HepG2 (cell line): ENCODE data around the gene NES. TPM values are rescaled to one million over a fixed set of nuclear protein-coding genes. Genes with fewer than 3 reads are reported as not detected.

Experiments used
- ATAC-seq: fragments of 200-7000 bp; cut with Tn5 transposase; 3 replicates; pipeline ENCODE4 v1.9.1; 2020; ENCODE audit warnings: mild to moderate bottlenecking, moderate library complexity
- BruUV-seq: library from RNA; stranded (reverse); fragments of 400-500 nt; replicated peaks from 2 replicates; lab custom pipeline; 2021; lab: Mats Ljungman, UMichigan
- CTCF ChIA-PET: fragments of 300-600 bp; formaldehyde crosslinking; extraction: SDS; loops from one replicate; lab custom pipeline; 2021; ENCODE audit warnings: low total read pairs, inconsistent platforms, low intra/inter-chr PET ratio; lab: Yijun Ruan, JAX
- POLR2A ChIA-PET: fragments of 350-600 bp; sonication (Branson Sonifier 250); formaldehyde crosslinking; loops from one replicate; lab custom pipeline; 2020; ENCODE audit warnings: antibody characterized with exemption, inconsistent platforms; lab: Yijun Ruan, JAX
- DNase-seq: peaks from one replicate; pipeline ENCODE4 v3.0.0-alpha.2; 2015; ENCODE audit warnings: low spot score
- FAIRE-seq: peaks from 3 replicates; lab custom pipeline; 2011; peaks lifted over from hg19 to GRCh38; lab: Jason Lieb, UNC
- H2AFZ ChIP-seq: one replicate; pipeline ENCODE4 v1.6.1; 2011; ENCODE audit warnings: low read length, inconsistent platforms
- H3K27ac ChIP-seq: fragments of 300-600 bp; 3 replicates; pipeline ENCODE4 v1.8.0; 2011; ENCODE audit warnings: mixed run types, mild to moderate bottlenecking, mixed read lengths, low read length, inconsistent platforms; ENCODE audit not compliant: insufficient read depth; ENCODE audit errors: extremely low read length
- H3K27me3 ChIP-seq, 2 experiments: fragments of 200-600 bp in 1 of 2; 2 replicates in 1 of 2; 3 replicates in 1 of 2; pipeline versions ENCODE4 v1.6.0 to v1.8.0; 2011; ENCODE audit warnings: low read length in 2 of 2, mild to moderate bottlenecking in 2 of 2, moderate library complexity in 2 of 2, inconsistent platforms in 1 of 2; ENCODE audit not compliant: insufficient read depth in 2 of 2, control insufficient read depth in 1 of 2
- H3K36me3 ChIP-seq, 2 experiments: fragments of 200-600 bp in 1 of 2; replicated peaks in 1 of 2; 2 replicates in 1 of 2; 3 replicates in 1 of 2; pipeline versions ENCODE4 v1.5.1 to v1.8.0; 2011; ENCODE audit warnings: low read length in 2 of 2, inconsistent platforms in 1 of 2; ENCODE audit not compliant: insufficient read depth in 2 of 2, control insufficient read depth in 1 of 2
- H3K4me1 ChIP-seq: 2 replicates; pipeline ENCODE4 v1.5.1; 2012; ENCODE audit warnings: low read length, inconsistent platforms; ENCODE audit not compliant: insufficient read depth
- H3K4me2 ChIP-seq: 2 replicates; pipeline ENCODE4 v1.6.0; 2011; ENCODE audit warnings: low read depth, low read length, inconsistent platforms
- H3K4me3 ChIP-seq, 3 experiments: fragments of 200-600 bp in 1 of 3; sonication (generic), shearing (Covaris generic) in 1 of 3; replicated peaks in 1 of 3; 2 replicates each; pipeline ENCODE4 v1.5.1; 2011 to 2016; ENCODE audit warnings: low read length in 3 of 3, inconsistent platforms in 2 of 3, low read depth in 2 of 3, mild to moderate bottlenecking in 2 of 3, control low read depth in 1 of 3, mixed read lengths in 1 of 3; ENCODE audit not compliant: insufficient read depth in 1 of 3
- H3K79me2 ChIP-seq: one replicate; pipeline ENCODE4 v1.6.1; 2011; ENCODE audit warnings: low read length, inconsistent platforms; ENCODE audit not compliant: insufficient read depth
- H3K9ac ChIP-seq: 2 replicates; pipeline ENCODE4 v1.6.0; 2011; ENCODE audit warnings: mild to moderate bottlenecking, low read depth, low read length, inconsistent platforms; ENCODE audit not compliant: insufficient read depth
- H3K9me3 ChIP-seq: 2 replicates; pipeline ENCODE4 v1.5.1; 2012; ENCODE audit warnings: mild to moderate bottlenecking, low read length
- H4K20me1 ChIP-seq: 2 replicates; pipeline ENCODE4 v1.6.0; 2011; ENCODE audit warnings: inconsistent platforms, mild to moderate bottlenecking, low read length, moderate library complexity; ENCODE audit not compliant: insufficient read depth
- FOXC1 ChIP-seq: sonication (generic); formaldehyde crosslinking; IDR thresholded peaks from 2 replicates; pipeline ENCODE4 v1.8.0; 2022; ENCODE audit warnings: mild to moderate bottlenecking, missing genetic modification reagents, borderline replicate concordance
- HMGXB3 ChIP-seq: sonication (generic); formaldehyde crosslinking; IDR thresholded peaks from 2 replicates; pipeline ENCODE4 v1.4.0; 2020; ENCODE audit warnings: missing genetic modification reagents, borderline replicate concordance
- SAP130 ChIP-seq: IDR thresholded peaks from 2 replicates; pipeline ENCODE4 v1.6.1; 2016; ENCODE audit warnings: low read depth
- SOX5 ChIP-seq: IDR thresholded peaks from 2 replicates; pipeline ENCODE4 v1.6.1; 2016; ENCODE audit warnings: borderline replicate concordance
- ZNF441 ChIP-seq: sonication (generic); formaldehyde crosslinking; IDR thresholded peaks from 2 replicates; pipeline ENCODE4 v1.7.0; 2021; ENCODE audit warnings: missing genetic modification reagents, borderline replicate concordance
- ZNF570 ChIP-seq: sonication (generic); formaldehyde crosslinking; IDR thresholded peaks from 2 replicates; pipeline ENCODE4 v1.4.0; 2020; ENCODE audit warnings: mild to moderate bottlenecking, missing genetic modification reagents, borderline replicate concordance
- ZNF746 ChIP-seq: sonication (generic); formaldehyde crosslinking; IDR thresholded peaks from 2 replicates; pipeline ENCODE4 v1.8.0; 2022; ENCODE audit warnings: mild to moderate bottlenecking, missing genetic modification reagents
- WGBS: methylation state at CpG from one replicate; pipeline ENCODE4 v1.1.6; 2017; ENCODE audit warnings: low lambda C conversion rate; 5-methylcytosine and 5-hydroxymethylcytosine counted together
- in situ Hi-C: cut with HindIII; loops from 2 replicates; pipeline ENCODE4 v1.10.0; 2017; ENCODE audit warnings: low pct_unique_long_range_greater_than_20kb; ENCODE audit not compliant: extremely low pct_ligation_motif_present
- intact Hi-C: fragments of 100-400 bp; cut with micrococcal nuclease; formaldehyde crosslinking; loops from one replicate; pipeline ENCODE4 v1.10.0; 2022; ENCODE audit not compliant: unreplicated experiment
- polyA plus RNA-seq, 8 experiments: library from polyadenylated mRNA; depleted of rRNA in 3 of 8; stranded (reverse) in 7 of 8; unstranded in 1 of 8; fragments of >200 nt; fragmentation: Illumina TruSeq in 4 of 8; extraction: Trizol in 4 of 8; gene quantifications; 2 replicates each; pipeline versions ENCODE4 v1.2.1 to v1.2.3, GENCODE V29; 2011 to 2016; ENCODE audit warnings: low read depth in 4 of 8, missing spikeins in 1 of 8, mixed read lengths in 1 of 8; ENCODE audit not compliant: insufficient read depth in 1 of 8
- total RNA-seq, 5 experiments: library from RNA; depleted of rRNA; stranded (reverse); fragments of >200 nt; fragmentation: Illumina TruSeq; extraction: Trizol; gene quantifications; 2 replicates each; pipeline ENCODE4 v1.2.3, GENCODE V29; 2016; ENCODE audit warnings: low read depth in 1 of 5
- TF ChIP-seq, protein P1 (sequence below), 2 experiments: fragments of 450-650 bp in 1 of 2; sonication (generic) in 1 of 2; formaldehyde crosslinking in 1 of 2; IDR thresholded peaks; 2 replicates each; pipeline versions ENCODE4 v1.6.1 to v1.8.0; 2016 to 2022; ENCODE audit warnings: antibody characterized with exemption in 1 of 2, mild to moderate bottlenecking in 1 of 2, missing genetic modification reagents in 1 of 2
- TF ChIP-seq, protein P2 (sequence below): sonication (generic); formaldehyde crosslinking; IDR thresholded peaks from 2 replicates; pipeline ENCODE4 v1.5.0; 2020; ENCODE audit warnings: mild to moderate bottlenecking, missing genetic modification reagents

The NES gene
- total and polyA plus RNA-seq, 2 of the 13 experiments (the other 11 are each of a cell fraction or from before 2014, with no cell fraction given) = 1.7 to 16.6 TPM

GRCh38 chr1:156643778-156644092, 33.5 kb downstream of the NES start:
- peaks cover 14% of the 10 kb centered on the region for H3K4me1 ChIP-seq
- no peaks in the 10 kb centered on the region for H3K9me3 ChIP-seq
- H4K20me1 ChIP-seq = peaks cover 40% of the 10 kb centered on the region
- H3K36me3 ChIP-seq = peaks cover 0 to 8% of the 10 kb centered on the region in 2 experiments; a peak in 2 of 5 replicates
- no peak overlapping the region for H3K9ac ChIP-seq
- POLR2A ChIA-PET = no interaction called here
- BruUV-seq = no TSS peak
- H3K4me3 ChIP-seq = no peak overlapping the region
- CTCF ChIA-PET = no interaction called here
- in situ Hi-C loops (no loop called here), intact Hi-C loops (no loop called here)
- FAIRE-seq (no peak), DNase-seq (no peak), ATAC-seq (no peak)
- no peak overlapping the region for H2AFZ ChIP-seq
- 94% methylated on average over 6 of the region's 7 CpGs for WGBS
- no peak overlapping the region for H3K27ac ChIP-seq
- no peak overlapping the region for H3K4me2 ChIP-seq
- H3K79me2 ChIP-seq = no peaks in the 10 kb centered on the region
- H3K27me3 ChIP-seq = peaks cover under 1% of the 10 kb centered on the region in 2 experiments; a peak in 1 of 5 replicates
- no peak for TF ChIP-seq ZNF746 (CRISPR knock-in tag)
- TF ChIP-seq, protein P1, sequence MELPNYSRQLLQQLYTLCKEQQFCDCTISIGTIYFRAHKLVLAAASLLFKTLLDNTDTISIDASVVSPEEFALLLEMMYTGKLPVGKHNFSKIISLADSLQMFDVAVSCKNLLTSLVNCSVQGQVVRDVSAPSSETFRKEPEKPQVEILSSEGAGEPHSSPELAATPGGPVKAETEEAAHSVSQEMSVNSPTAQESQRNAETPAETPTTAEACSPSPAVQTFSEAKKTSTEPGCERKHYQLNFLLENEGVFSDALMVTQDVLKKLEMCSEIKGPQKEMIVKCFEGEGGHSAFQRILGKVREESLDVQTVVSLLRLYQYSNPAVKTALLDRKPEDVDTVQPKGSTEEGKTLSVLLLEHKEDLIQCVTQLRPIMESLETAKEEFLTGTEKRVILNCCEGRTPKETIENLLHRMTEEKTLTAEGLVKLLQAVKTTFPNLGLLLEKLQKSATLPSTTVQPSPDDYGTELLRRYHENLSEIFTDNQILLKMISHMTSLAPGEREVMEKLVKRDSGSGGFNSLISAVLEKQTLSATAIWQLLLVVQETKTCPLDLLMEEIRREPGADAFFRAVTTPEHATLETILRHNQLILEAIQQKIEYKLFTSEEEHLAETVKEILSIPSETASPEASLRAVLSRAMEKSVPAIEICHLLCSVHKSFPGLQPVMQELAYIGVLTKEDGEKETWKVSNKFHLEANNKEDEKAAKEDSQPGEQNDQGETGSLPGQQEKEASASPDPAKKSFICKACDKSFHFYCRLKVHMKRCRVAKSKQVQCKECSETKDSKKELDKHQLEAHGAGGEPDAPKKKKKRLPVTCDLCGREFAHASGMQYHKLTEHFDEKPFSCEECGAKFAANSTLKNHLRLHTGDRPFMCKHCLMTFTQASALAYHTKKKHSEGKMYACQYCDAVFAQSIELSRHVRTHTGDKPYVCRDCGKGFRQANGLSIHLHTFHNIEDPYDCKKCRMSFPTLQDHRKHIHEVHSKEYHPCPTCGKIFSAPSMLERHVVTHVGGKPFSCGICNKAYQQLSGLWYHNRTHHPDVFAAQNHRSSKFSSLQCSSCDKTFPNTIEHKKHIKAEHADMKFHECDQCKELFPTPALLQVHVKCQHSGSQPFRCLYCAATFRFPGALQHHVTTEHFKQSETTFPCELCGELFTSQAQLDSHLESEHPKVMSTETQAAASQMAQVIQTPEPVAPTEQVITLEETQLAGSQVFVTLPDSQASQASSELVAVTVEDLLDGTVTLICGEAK (IDR thresholded peaks at IDR 0.05) = no peak
- TF ChIP-seq, protein P1 (CRISPR knock-in tag; IDR thresholded peaks at IDR 0.05) = no peak
- TF ChIP-seq ZNF441 (CRISPR knock-in tag) = no peak
- TF ChIP-seq, protein P2, sequence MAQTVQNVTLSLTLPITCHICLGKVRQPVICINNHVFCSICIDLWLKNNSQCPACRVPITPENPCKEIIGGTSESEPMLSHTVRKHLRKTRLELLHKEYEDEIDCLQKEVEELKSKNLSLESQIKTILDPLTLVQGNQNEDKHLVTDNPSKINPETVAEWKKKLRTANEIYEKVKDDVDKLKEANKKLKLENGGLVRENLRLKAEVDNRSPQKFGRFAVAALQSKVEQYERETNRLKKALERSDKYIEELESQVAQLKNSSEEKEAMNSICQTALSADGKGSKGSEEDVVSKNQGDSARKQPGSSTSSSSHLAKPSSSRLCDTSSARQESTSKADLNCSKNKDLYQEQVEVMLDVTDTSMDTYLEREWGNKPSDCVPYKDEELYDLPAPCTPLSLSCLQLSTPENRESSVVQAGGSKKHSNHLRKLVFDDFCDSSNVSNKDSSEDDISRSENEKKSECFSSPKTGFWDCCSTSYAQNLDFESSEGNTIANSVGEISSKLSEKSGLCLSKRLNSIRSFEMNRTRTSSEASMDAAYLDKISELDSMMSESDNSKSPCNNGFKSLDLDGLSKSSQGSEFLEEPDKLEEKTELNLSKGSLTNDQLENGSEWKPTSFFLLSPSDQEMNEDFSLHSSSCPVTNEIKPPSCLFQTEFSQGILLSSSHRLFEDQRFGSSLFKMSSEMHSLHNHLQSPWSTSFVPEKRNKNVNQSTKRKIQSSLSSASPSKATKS = no peak
- no peak for TF ChIP-seq SOX5 (CRISPR knock-in tag)
- no peak for TF ChIP-seq ZNF570
- TF ChIP-seq HMGXB3 (CRISPR knock-in tag) = no peak
- no peak for TF ChIP-seq SAP130 (CRISPR knock-in tag)
- no peak for TF ChIP-seq FOXC1 (CRISPR knock-in tag)
